Measurements from ENCODE around the gene COPS9. TPM values are rescaled to one million over a fixed set of nuclear protein-coding genes. Genes with fewer than 3 reads are reported as not detected.

The COPS9 gene
- total RNA-seq, 1 donor from 2014 or later: 132 TPM

GRCh38 chr2:240132651-240132980, 3.5 kb downstream of the COPS9 start:
- no peak for ATAC-seq

- no peak for ATAC-seq
Measured at GRCh38 chr2:240131941-240132650, 4.0 kb downstream of the COPS9 start.

GRCh38 chr2:240131296-240131695, 4.8 kb downstream of the COPS9 start:
- no peak for ATAC-seq

- no peak for ATAC-seq
Measured at GRCh38 chr2:240130393-240131195, 5.5 kb downstream of the COPS9 start.

- no peak for ATAC-seq
Measured at GRCh38 chr2:240129731-240130392, 6.2 kb downstream of the COPS9 start.

- ATAC-seq: no peak
Measured at GRCh38 chr2:240129311-240129710, 6.8 kb downstream of the COPS9 start.

- peak; percentile 95 for ATAC-seq
Measured at GRCh38 chr2:240128608-240129145, 7.4 kb downstream of the COPS9 start.

- no peak for ATAC-seq
Measured at GRCh38 chr2:240127911-240128607, 8.0 kb downstream of the COPS9 start.

- no peak for ATAC-seq
Measured at GRCh38 chr2:240127191-240127750, 8.8 kb downstream of the COPS9 start.

GRCh38 chr2:240126731-240127130, 9.4 kb downstream of the COPS9 start:
- no peak for ATAC-seq

GRCh38 chr2:240125742-240126141, 10.4 kb downstream of the COPS9 start:
- no peak for ATAC-seq

GRCh38 chr2:240124651-240125030, 11.5 kb downstream of the COPS9 start:
- ATAC-seq: no peak

- ATAC-seq: no peak
Measured at GRCh38 chr2:240123821-240124650, 12.1 kb downstream of the COPS9 start.

GRCh38 chr2:240121675-240122074, 14.4 kb downstream of the COPS9 start:
- no peak for ATAC-seq

GRCh38 chr2:240121190-240121589, 14.9 kb downstream of the COPS9 start:
- ATAC-seq: no peak

GRCh38 chr2:240114233-240114632, 21.9 kb downstream of the COPS9 start:
- no peak for ATAC-seq

- ATAC-seq: no peak
Measured at GRCh38 chr2:240112914-240113690, 23.0 kb downstream of the COPS9 start.

GRCh38 chr2:240111253-240111652, 24.9 kb downstream of the COPS9 start:
- no peak for ATAC-seq

- ATAC-seq: no peak
Measured at GRCh38 chr2:240109386-240109785, 26.7 kb downstream of the COPS9 start.

GRCh38 chr2:240107477-240107796, 28.7 kb downstream of the COPS9 start:
- ATAC-seq: no peak

Measured in esophagus mucosa (tissue), 1 donor.